GM20431 (cell line): ENCODE data around the gene COMMD3.

Experiments used
- in situ Hi-C: fragments of 300-500 bp; cut with MseI, MboI; formaldehyde crosslinking; loops from one replicate; pipeline ENCODE4 v1.15.0; 2020; ENCODE audit warnings: low sequenced_read_pairs; ENCODE audit not compliant: unreplicated experiment

The COMMD3 gene

GRCh38 chr10:22319547-22319979 is 3.4 kb downstream of the COMMD3 start:
- in situ Hi-C loops = no loop called here

GRCh38 chr10:22319980-22320558 is 3.9 kb downstream of the COMMD3 start:
- in situ Hi-C loops = no loop called here

GRCh38 chr10:22320591-22321155 is 4.5 kb downstream of the COMMD3 start, which contains the start of gene BMI1:
BMI1 (plus strand) TSS chr10:22321099; CDS start chr10:22326450, 5,351 bp downstream.
- in situ Hi-C loops = no loop called here

GRCh38 chr10:22321156-22321923 is 5.2 kb downstream of the COMMD3 start:
- in situ Hi-C loops = no loop called here

GRCh38 chr10:22321924-22322640 is 5.9 kb downstream of the COMMD3 start:
- in situ Hi-C loops = no loop called here

GRCh38 chr10:22322641-22323160 is 6.5 kb downstream of the COMMD3 start:
- in situ Hi-C loops = no loop called here

GRCh38 chr10:22323538-22324305 is 7.5 kb downstream of the COMMD3 start:
- in situ Hi-C loops = no loop called here

- in situ Hi-C loops = no loop called here
Measured at GRCh38 chr10:22324413-22324812, 8.2 kb downstream of the COMMD3 start.

GRCh38 chr10:22324893-22325271 is 8.7 kb downstream of the COMMD3 start:
- in situ Hi-C loops = no loop called here

GRCh38 chr10:22325272-22326144 is 9.3 kb downstream of the COMMD3 start:
- in situ Hi-C loops = no loop called here

GRCh38 chr10:22326145-22326702 is 10.0 kb downstream of the COMMD3 start:
- in situ Hi-C loops = no loop called here

GRCh38 chr10:22329150-22329549 is 13.0 kb downstream of the COMMD3 start:
- in situ Hi-C loops = no loop called here

GRCh38 chr10:22332116-22332692 is 16.0 kb downstream of the COMMD3 start:
- in situ Hi-C loops = no loop called here

- in situ Hi-C loops = no loop called here
Measured at GRCh38 chr10:22333167-22333974, 17.2 kb downstream of the COMMD3 start.

- in situ Hi-C loops = no loop called here
Measured at GRCh38 chr10:22333975-22334282, 17.7 kb downstream of the COMMD3 start.

- in situ Hi-C loops = no loop called here
Measured at GRCh38 chr10:22334414-22335172, 18.4 kb downstream of the COMMD3 start.
